Measurements from ENCODE around the gene PLCB1. TPM values are rescaled to one million over a fixed set of nuclear protein-coding genes. Genes with fewer than 3 reads are reported as not detected.

PLCB1 gene
- total RNA-seq, 2 experiments from 2014 or later = 3.1 to 3.6 TPM

DNA sequence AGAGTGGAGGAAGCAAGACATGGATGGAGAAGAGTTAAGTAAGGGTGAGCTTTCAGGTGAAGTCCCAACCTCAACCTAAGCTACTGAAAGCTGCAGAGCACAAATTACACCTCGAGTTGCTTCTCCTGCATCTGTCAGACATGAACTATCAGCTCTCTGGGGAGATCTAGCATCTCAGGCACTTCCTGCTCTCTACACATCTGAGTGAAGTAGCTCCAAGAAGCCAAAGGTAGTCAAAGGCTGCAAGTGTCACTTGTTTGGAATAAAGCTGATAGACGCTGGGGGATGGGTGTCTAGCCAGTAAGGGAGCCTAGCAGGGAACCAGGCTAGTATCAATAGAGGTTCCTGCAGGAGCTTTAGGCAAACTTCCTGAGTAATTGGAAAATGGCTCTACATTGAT lies 228.0 kb downstream of the PLCB1 start:
- ChIA-PET CTCF (interaction anchor here (1.0 to 2.4 kb wide), 5 partner anchors 12 to 362 kb away, joined by 3 to 7 read pairs (median 6); no protein-coding TSS in a partner anchor), POLR2A (interaction anchor here (1.1 kb wide), 1 partner anchor 11 kb away, joined by 4 read pairs; no protein-coding TSS in a partner anchor)
- H3K4me3 Mint-ChIP-seq = no peak overlapping the region
- no peak for TF ChIP-seq CTCF (IDR thresholded peaks at IDR 0.05)
- intact Hi-C loops (cut with micrococcal nuclease) = no loop called here
- ATAC-seq = no peak
- no peaks in the 10 kb centered on the region for H3K36me3 Mint-ChIP-seq (ENCODE audit: low read depth)
- peaks cover 9% of the 10 kb centered on the region for H3K4me1 Mint-ChIP-seq (ENCODE audit: low read depth)
- H3K27me3 Mint-ChIP-seq = no peaks in the 10 kb centered on the region
- no peak for DNase-seq
- no peak overlapping the region for H3K27ac Mint-ChIP-seq
- H3K9me3 Mint-ChIP-seq = no peaks in the 10 kb centered on the region

DNA sequence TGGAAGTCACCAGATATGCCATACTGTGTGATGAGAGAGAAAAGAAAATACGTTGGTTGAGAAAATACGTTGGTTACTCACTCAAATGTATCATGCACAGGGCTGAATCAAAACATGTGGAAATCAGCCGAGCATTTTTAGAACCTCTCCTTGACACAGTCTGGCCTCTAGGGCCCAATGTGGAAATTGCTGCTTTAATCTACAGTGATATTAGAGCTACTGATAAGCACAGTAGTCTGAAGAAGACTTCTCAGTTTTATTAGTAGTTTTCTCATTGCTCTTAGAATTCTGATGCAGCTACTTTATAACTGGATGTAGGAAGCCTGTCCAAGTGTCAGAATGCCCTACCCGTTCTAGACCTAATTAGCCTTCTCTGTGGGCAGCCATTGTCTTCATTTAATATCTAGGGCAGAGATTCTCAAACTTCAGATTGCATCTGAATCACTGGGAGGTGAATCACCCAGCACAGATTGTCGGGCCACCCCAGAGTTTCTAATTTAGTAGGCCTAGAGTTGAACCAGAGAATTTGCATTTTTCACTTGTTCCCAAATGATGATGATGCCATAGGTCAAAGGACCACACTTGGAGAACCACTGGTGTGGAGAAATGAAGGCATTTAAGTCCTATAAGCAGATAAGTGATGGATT lies 229.1 kb downstream of the PLCB1 start:
- H3K36me3 Mint-ChIP-seq (ENCODE audit: low read depth) = no peaks in the 10 kb centered on the region
- ATAC-seq = peak; percentile 81
- H3K9me3 Mint-ChIP-seq = no peaks in the 10 kb centered on the region
- peaks cover 9% of the 10 kb centered on the region for H3K4me1 Mint-ChIP-seq (ENCODE audit: low read depth)
- no peak overlapping the region for H3K27ac Mint-ChIP-seq
- no peak overlapping the region for H3K4me3 Mint-ChIP-seq
- intact Hi-C loops (cut with micrococcal nuclease) = no loop called here
- no peaks in the 10 kb centered on the region for H3K27me3 Mint-ChIP-seq
- TF ChIP-seq CTCF (IDR thresholded peaks at IDR 0.05) = no peak
- POLR2A ChIA-PET = no interaction called here
- CTCF ChIA-PET = interaction anchor here (0.6 to 2.4 kb wide), 4 partner anchors 11 to 318 kb away, joined by 3 to 7 read pairs (median 6); no protein-coding TSS in a partner anchor
- peak; percentile 49 for DNase-seq

- Mint-ChIP-seq H3K36me3 (ENCODE audit: low read depth) (no peaks in the 10 kb centered on the region), H3K27ac (no peak overlapping the region), H3K9me3 (no peaks in the 10 kb centered on the region), H3K4me1 (ENCODE audit: low read depth) (peaks cover 9% of the 10 kb centered on the region), H3K27me3 (no peaks in the 10 kb centered on the region), H3K4me3 (no peak overlapping the region)
- ChIA-PET POLR2A (no interaction called here), CTCF (no interaction called here)
- ATAC-seq (no peak), DNase-seq (no peak)
- no peak for TF ChIP-seq CTCF (IDR thresholded peaks at IDR 0.05)
- intact Hi-C loops (cut with micrococcal nuclease) = no loop called here
Measured at GRCh38 chr20:8361779-8362178, 229.7 kb downstream of the PLCB1 start.

- intact Hi-C loops (cut with micrococcal nuclease) = no loop called here
- no peak overlapping the region for H3K4me3 Mint-ChIP-seq
- CTCF ChIA-PET = no interaction called here
- no peaks in the 10 kb centered on the region for H3K27me3 Mint-ChIP-seq
- TF ChIP-seq CTCF (IDR thresholded peaks at IDR 0.05) = no peak
- POLR2A ChIA-PET = no interaction called here
- H3K36me3 Mint-ChIP-seq (ENCODE audit: low read depth) = no peaks in the 10 kb centered on the region
- DNase-seq = no peak
- H3K9me3 Mint-ChIP-seq = no peaks in the 10 kb centered on the region
- H3K27ac Mint-ChIP-seq = no peak overlapping the region
- no peak for ATAC-seq
- peaks cover 9% of the 10 kb centered on the region for H3K4me1 Mint-ChIP-seq (ENCODE audit: low read depth)
Measured at GRCh38 chr20:8362457-8362856, 230.4 kb downstream of the PLCB1 start.

- Mint-ChIP-seq H3K4me3 (no peak overlapping the region), H3K36me3 (ENCODE audit: low read depth) (no peaks in the 10 kb centered on the region), H3K27me3 (peaks cover 1% of the 10 kb centered on the region), H3K9me3 (no peaks in the 10 kb centered on the region), H3K4me1 (ENCODE audit: low read depth) (peaks cover 17% of the 10 kb centered on the region), H3K27ac (no peak overlapping the region)
- no peak for TF ChIP-seq CTCF (IDR thresholded peaks at IDR 0.05)
- DNase-seq (no peak), ATAC-seq (no peak)
- POLR2A ChIA-PET = no interaction called here
- intact Hi-C loops (cut with micrococcal nuclease) = no loop called here
- CTCF ChIA-PET = no interaction called here
Measured at GRCh38 chr20:8363970-8364733, 232.1 kb downstream of the PLCB1 start.
